ENCODE data around the gene ARG1. TPM values are rescaled to one million over a fixed set of nuclear protein-coding genes. Genes with fewer than 3 reads are reported as not detected.

ARG1 gene
- total RNA-seq, 1 experiment from 2014 or later = 0.69 TPM

DNA sequence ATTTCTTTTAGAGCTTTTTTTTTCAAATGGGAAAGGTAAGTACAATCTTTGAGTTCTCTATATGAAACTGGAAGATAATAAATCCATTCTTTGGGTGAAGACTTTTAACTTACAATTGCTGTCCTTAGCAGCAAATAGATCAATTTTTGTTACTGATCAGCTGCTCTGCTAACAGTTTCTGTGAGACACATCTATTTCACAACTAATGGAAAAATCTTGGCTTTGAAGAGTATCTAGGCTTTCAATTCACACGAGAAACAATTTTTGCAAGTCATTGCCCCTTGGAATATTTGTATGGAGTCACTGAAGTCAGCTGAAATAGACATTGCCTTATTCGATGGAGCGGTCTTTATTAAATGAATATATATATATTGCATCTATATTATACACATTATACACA lies 20.5 kb upstream of the ARG1 start (continued):
- no peak for TF ChIP-seq RAD21 (IDR thresholded peaks at IDR 0.05; ENCODE audit: low read depth)
- TF ChIP-seq ZFX (IDR thresholded peaks at IDR 0.05) = no peak
- no peak for TF ChIP-seq SP1 (IDR thresholded peaks at IDR 0.05; ENCODE audit: low read depth)
- no peak for TF ChIP-seq CEBPB (IDR thresholded peaks at IDR 0.05; ENCODE audit: low read depth)

DNA sequence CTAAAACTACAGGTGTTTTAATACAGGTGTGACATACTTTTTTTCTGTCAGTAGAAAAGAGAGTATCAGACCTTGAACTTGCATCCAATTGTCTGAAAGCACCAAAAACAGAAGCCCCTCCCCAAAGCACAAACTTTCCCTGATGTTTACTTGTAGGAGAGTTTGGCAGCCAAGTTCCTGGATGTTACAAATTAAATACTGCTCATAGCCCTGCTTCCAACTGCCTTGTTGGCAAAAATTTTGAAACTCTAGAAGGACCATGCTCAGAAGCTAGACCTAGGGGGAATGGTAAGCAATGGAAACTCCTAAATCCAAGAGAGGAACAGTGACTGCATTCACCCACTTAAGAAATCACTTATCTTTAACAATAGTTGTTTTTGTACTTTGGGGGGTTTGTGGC lies 17.0 kb upstream of the ARG1 start:
- ChIA-PET CTCF (no interaction called here), POLR2A (no interaction called here)
- no peaks in the 10 kb centered on the region for H3K36me3 ChIP-seq (ENCODE audit: control insufficient read depth in 1 of 2, insufficient read depth in 2 of 2, low read length in 2 of 2)

More for the DNA sequence above, 17.0 kb upstream of the ARG1 start:
- no peak overlapping the region for H3K4me3 ChIP-seq (replicated peaks in 1 of 2; ENCODE audit: low read depth in 1 of 2, low read length in 2 of 2)
- DNase-seq (ENCODE audit: low read depth, low spot score) = no peak
- no peak overlapping the region for H3K27ac ChIP-seq (ENCODE audit: low read depth, low read length)
- intact Hi-C loops (cut with micrococcal nuclease) = no loop called here
- H3K9me2 ChIP-seq (ENCODE audit: insufficient read depth) = no peaks in the 10 kb centered on the region
- H4K20me1 ChIP-seq (ENCODE audit: insufficient read depth) = no peaks in the 10 kb centered on the region
- no peak for ATAC-seq
- H3K27me3 ChIP-seq (ENCODE audit: insufficient read depth, low read length) = no peaks in the 10 kb centered on the region
- no peak overlapping the region for H3K4me2 ChIP-seq (ENCODE audit: low read length)
- BruUV-seq (replicated peaks) = no TSS peak
- H2AFZ ChIP-seq (ENCODE audit: low read depth, low read length, poor library complexity, severe bottlenecking) = no peak overlapping the region
- no peaks in the 10 kb centered on the region for H3K9me3 ChIP-seq (ENCODE audit: control insufficient read depth in 1 of 2, insufficient read depth in 1 of 2, low read depth in 1 of 2, low read length in 2 of 2)
- no peak for TF ChIP-seq ZFX (IDR thresholded peaks at IDR 0.05)
- no peak for TF ChIP-seq ELF1 (IDR thresholded peaks at IDR 0.05; ENCODE audit: borderline replicate concordance, low read depth)
- TF ChIP-seq, protein P1, sequence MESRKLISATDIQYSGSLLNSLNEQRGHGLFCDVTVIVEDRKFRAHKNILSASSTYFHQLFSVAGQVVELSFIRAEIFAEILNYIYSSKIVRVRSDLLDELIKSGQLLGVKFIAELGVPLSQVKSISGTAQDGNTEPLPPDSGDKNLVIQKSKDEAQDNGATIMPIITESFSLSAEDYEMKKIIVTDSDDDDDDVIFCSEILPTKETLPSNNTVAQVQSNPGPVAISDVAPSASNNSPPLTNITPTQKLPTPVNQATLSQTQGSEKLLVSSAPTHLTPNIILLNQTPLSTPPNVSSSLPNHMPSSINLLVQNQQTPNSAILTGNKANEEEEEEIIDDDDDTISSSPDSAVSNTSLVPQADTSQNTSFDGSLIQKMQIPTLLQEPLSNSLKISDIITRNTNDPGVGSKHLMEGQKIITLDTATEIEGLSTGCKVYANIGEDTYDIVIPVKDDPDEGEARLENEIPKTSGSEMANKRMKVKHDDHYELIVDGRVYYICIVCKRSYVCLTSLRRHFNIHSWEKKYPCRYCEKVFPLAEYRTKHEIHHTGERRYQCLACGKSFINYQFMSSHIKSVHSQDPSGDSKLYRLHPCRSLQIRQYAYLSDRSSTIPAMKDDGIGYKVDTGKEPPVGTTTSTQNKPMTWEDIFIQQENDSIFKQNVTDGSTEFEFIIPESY (IDR thresholded peaks at IDR 0.05; ENCODE audit: extremely low read depth, insufficient replicate concordance, low read length) = no peak
- TF ChIP-seq, protein P2, sequence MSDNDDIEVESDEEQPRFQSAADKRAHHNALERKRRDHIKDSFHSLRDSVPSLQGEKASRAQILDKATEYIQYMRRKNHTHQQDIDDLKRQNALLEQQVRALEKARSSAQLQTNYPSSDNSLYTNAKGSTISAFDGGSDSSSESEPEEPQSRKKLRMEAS (IDR thresholded peaks at IDR 0.05) = no peak
- H3K9ac ChIP-seq (ENCODE audit: low read length) = no peak overlapping the region
- RAD21 ChIA-PET (ENCODE audit: low non-redundant PET in 1 of 2, low total read pairs in 2 of 2, uncharacterized antibody in 2 of 2, unreplicated experiment in 2 of 2) = no interaction called here
- H3K4me1 ChIP-seq (ENCODE audit: control insufficient read depth in 1 of 2, insufficient read depth in 2 of 2, low read length in 2 of 2) = no peaks in the 10 kb centered on the region
- H3K79me2 ChIP-seq (ENCODE audit: insufficient read depth, low read length) = no peaks in the 10 kb centered on the region
